Measurements from ENCODE around the gene ABCA2. TPM values are rescaled to one million over a fixed set of nuclear protein-coding genes. Genes with fewer than 3 reads are reported as not detected.
"Not testable (repeated sequence)": the region's sequence is repeated elsewhere in the genome, so short reads cannot be mapped to it uniquely, and the experiment has no call there.

ABCA2 gene
- total RNA-seq, 1 experiment from 2014 or later = 22.4 TPM

DNA sequence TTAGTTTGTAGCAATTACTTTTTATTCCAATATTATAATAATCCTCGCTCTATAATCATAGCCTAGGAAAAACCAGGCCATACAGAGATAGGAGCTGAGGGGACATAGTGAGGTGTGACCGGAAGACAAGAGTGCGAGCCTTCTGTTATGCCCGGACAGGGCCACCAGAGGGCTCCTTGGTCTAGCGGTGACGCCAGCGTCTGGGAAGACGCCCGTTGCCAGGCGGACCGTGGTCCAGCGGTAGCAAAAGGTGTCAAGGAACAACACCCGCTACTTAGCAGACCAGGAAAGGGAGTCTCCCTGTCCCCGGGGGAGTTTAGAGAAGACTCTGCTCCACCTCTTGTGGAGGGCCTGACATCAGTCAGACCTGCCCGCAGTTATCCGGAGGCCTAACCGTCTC is 23.8 kb downstream of the ABCA2 start:
- TF ChIP-seq CTCF (conservative IDR thresholded peaks at IDR 0.05) = peak; percentile 67
- WGBS (ENCODE audit: extremely low coverage, insufficient read length, low lambda C conversion rate) = no CpG with 5 or more reads among the region's 17 CpGs
- not testable (repeated sequence) for H3K36me3 Mint-ChIP-seq (ENCODE audit: insufficient read depth in 1 of 3, low read depth in 3 of 3); H4K8ac ChIP-seq (replicated peaks; ENCODE audit: insufficient read length, low read depth, low read length); H4K20me1 ChIP-seq (ENCODE audit: control insufficient read depth, insufficient read depth, insufficient read length); H3K4me3 Mint-ChIP-seq; H3K4ac ChIP-seq (ENCODE audit: low read depth, low read length); H3K79me1 ChIP-seq (ENCODE audit: insufficient read depth, low read depth, low read length, poor library complexity, severe bottlenecking); H2BK20ac ChIP-seq (ENCODE audit: low read depth, low read length, poor library complexity, severe bottlenecking); H3K4me1 ChIP-seq (ENCODE audit: insufficient read depth, low read length); H2BK12ac ChIP-seq (ENCODE audit: insufficient read length, low read depth, low read length); DNase-seq; H4K91ac ChIP-seq (ENCODE audit: insufficient read length, low read depth, low read length); H3K4me2 ChIP-seq (ENCODE audit: insufficient read depth, insufficient read length, low read length); H3K27ac ChIP-seq (ENCODE audit: insufficient read length, low read depth, low read length); H3K23me2 ChIP-seq (ENCODE audit: insufficient read length, low read depth, low read length, poor library complexity, severe bottlenecking); H3T11ph ChIP-seq (ENCODE audit: low read length); H3K27me3 ChIP-seq (ENCODE audit: insufficient read depth, low read length); H2AFZ ChIP-seq (ENCODE audit: low read length); H2BK120ac ChIP-seq (ENCODE audit: low read depth, low read length, poor library complexity, severe bottlenecking); H3K4me1 Mint-ChIP-seq; H3K9ac ChIP-seq (ENCODE audit: extremely low read depth, insufficient read length, low read length); H3K18ac ChIP-seq (ENCODE audit: insufficient read length, low read depth, low read length); H3K9me3 ChIP-seq (ENCODE audit: control insufficient read depth, low read depth, low read length); H3K14ac ChIP-seq (ENCODE audit: insufficient read depth, low read length); H3K27ac Mint-ChIP-seq; H3K79me2 ChIP-seq (ENCODE audit: insufficient read depth, low read length); H3K23ac ChIP-seq (ENCODE audit: insufficient read length, low read depth, low read length); H2BK15ac ChIP-seq (ENCODE audit: low read depth, low read length); H2AK5ac ChIP-seq (ENCODE audit: insufficient read length, low read length); H4K5ac ChIP-seq (ENCODE audit: insufficient read length, low read depth, low read length); H3K56ac ChIP-seq (ENCODE audit: insufficient read length, low read depth, low read length); H2BK5ac ChIP-seq (ENCODE audit: insufficient read length, low read length)
- Mint-ChIP-seq H3K27me3 (ENCODE audit: low read depth) (peaks cover 11% of the 10 kb centered on the region), H3K9me3 (peaks cover 16 to 19% of the 10 kb centered on the region in 2 experiments)

All from H9 (cell line).